ENCODE data around the gene PDE4D.

PDE4D gene

DNA sequence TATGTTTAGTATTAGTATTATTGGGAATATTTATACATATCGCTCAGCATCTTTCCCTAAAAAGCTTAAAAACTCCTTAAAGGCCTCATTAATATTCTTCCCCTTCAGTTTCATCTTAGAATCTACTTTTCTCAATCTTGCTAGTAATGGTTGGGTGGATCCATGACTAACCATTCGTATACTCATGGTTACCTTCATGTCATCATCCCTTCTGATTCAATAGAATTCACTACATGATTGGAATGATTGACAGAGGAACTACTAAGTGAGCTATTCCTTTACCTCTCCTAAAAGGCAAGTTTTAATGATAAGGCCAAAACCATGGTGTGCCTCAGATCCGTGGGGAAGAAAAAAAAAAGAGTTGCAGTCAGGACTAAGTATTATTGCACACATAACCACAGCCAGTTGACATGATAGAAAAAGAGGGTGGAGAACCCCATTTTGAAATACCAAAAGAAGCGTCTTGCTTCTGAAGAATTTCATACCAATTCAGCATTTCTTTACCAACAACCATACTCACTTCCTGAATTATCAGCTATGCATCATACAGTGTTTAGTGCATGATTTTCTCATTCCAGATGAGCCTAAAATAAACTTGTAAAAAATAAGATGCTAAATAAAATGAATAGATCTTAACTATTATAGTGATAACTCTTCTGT lies 624.6 kb downstream of the PDE4D start:
- no peak for DNase-seq

DNA sequence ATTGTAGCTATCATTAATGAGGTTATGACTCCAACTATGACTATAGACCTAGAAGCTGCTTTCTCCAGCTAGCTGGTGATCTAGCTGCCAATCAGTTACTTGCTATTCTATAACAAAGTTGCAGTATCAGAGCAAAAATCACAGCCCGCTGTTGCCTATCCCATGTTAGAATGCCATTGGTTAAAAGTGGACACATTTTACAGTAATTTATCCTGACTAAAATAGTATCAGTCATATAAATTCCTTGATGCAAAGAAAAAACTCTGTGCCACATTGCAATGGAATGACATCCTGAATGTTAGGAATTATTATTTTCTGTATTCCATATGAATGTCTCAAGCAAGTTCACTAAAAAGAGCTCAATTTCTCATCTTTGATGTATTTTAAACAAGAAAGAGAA lies 626.5 kb downstream of the PDE4D start:
- no peak for DNase-seq

GRCh38 chr5:59266410-59266809 lies 627.1 kb downstream of the PDE4D start:
- no peak for DNase-seq

DNA sequence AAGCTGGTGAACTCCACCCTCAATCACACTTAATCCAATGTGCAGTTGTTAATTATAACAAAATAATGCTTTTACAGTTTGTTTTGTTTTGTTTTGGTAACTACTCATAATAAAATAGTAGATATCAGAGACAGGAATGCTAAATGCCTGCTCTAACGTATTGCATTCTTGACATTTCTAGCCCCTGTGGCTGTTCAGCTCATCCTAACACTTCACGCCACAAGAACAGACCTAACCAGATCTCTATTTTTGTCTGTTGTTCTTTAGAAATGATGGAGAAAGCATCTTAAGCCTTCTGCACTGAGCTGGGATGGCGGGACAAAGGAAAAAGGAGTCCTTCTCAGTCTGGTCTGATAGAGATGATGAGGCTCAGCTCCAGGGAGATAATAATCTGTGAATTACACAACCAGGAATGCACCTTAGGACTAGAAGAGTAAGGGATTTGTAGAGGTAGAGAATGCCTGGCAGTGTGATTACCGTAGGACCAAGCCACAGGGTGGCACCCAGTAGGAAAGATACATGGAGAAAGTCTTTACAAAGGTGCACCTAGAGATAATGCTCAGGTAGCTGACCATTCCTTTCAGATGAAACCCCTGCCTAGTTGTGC lies 628.8 kb downstream of the PDE4D start:
- no peak for DNase-seq

- no peak for DNase-seq
Measured at GRCh38 chr5:59264013-59264412, 629.5 kb downstream of the PDE4D start.

DNA sequence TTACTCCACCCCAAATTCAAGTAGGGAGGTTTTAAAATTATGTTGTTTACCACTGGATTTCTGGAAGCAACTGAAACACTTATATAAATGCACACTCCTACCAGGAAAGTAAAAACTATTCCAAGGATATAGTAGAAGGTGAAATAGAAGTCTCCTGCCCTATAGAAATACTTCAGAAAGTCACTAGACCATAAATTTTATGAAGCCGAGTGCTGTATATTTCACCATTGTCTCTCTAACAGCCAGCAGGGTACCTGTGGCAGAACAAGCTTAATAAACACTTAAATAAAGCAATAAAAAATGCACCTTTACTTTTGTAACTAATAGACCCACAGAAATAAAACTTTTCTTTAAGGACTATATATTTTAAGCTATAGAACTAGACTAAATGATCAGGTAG lies 631.6 kb downstream of the PDE4D start:
- DNase-seq, result no peak

DNA sequence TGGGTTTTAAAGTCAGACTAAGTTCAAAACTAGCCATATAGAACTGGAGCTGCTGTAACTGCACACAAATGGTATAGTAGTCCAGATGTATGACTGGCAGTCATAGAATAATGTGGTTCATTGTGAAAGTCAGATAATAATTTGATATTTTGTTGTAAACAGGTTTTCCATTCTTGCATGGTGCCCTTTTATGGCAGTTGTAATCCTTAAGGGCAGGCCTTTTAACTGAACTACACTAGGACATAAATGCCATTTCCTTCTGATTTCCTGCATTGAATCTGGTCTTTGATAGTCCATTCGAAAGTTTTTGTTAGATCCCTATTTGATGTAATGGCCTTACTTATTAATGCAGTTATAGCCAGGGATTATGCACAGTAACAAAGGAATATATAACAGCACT lies 632.6 kb downstream of the PDE4D start:
- DNase-seq, result no peak

DNA sequence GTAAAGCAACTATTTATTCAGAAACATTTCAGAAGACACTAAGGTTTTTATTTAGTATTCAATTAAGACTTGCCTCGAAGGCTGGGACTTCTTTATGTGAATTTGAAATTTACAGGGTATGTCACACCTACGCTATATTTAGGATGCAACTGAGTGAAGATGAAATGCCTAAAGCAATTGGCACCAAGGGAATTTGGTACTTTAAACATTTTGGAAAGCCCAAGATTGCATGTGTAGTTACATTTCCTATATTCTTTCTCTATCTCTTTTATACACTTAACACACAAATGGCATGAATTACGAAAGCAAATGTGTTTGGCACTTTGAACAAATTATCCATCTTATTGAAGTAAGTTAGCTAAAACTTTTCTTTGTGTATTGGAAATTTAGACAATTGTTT lies 633.3 kb downstream of the PDE4D start:
- DNase-seq, result no peak

- no peak for DNase-seq
Measured at GRCh38 chr5:59259237-59259636, 634.3 kb downstream of the PDE4D start.

GRCh38 chr5:59257488-59258400 lies 635.8 kb downstream of the PDE4D start:
- DNase-seq, result no peak

GRCh38 chr5:59256331-59256730 lies 637.2 kb downstream of the PDE4D start:
- no peak for DNase-seq

- DNase-seq, result no peak
Measured at GRCh38 chr5:59254055-59254687, 639.4 kb downstream of the PDE4D start.

- no peak for DNase-seq
Measured at GRCh38 chr5:59253625-59254024, 639.9 kb downstream of the PDE4D start.

GRCh38 chr5:59251627-59252026 lies 641.9 kb downstream of the PDE4D start:
- no peak for DNase-seq

DNA sequence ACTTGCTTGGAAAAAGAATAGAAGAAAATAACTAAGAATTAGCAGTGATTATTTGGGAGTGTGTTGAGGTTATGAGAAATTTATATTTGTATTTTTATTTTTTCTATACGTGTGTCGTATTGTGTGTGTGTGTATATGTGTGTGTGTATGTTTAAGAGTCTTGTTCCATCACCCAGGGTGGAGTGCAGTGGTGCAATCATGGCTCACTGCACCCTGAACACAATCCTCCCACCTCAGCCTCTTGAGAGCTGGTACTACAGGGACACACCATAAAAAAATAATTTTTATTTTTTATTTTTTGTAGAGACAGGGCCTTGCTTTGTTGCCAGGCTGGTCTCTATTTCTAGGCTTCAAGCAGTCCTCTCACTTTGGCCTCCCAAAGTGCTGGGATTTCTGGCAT lies 643.8 kb downstream of the PDE4D start:
- DNase-seq, result no peak

- no peak for DNase-seq
Measured at GRCh38 chr5:59249160-59249559, 644.4 kb downstream of the PDE4D start.

- no peak for DNase-seq
Measured at GRCh38 chr5:59246882-59247281, 646.6 kb downstream of the PDE4D start.

DNA sequence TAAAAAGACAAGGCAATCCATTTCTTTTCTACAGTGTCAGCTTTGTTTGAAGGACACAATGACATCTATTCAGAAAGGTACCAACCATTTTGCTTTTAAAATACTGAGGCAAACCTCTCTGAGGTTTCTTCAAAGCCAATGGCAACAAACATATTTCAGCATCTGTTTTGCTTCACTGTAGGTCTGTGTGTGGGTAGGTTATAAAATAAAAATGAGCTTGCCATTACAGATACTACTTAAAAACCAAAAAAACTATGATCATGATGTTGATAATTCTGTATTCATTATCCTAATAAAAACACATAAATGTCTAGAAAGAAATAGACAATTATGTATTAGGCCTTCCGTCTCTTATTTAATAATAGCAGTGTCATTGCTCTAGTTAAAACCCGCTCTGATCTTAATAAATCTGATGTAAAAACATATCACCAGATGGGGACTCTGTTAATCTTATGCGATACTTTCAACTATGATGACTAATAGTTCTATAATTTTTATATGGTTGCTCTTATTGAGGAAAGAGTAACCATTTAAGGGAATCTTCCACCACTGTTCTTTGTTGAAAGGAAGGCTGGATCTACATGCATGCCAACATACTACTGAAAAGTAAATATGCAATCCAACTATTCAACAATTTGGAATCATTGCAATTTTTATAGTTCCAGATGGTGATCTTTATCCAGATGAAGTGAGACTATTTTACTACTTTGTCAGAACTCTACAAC lies 647.2 kb downstream of the PDE4D start:
- DNase-seq, result no peak

GRCh38 chr5:59245198-59245597 lies 648.3 kb downstream of the PDE4D start:
- no peak for DNase-seq

DNA sequence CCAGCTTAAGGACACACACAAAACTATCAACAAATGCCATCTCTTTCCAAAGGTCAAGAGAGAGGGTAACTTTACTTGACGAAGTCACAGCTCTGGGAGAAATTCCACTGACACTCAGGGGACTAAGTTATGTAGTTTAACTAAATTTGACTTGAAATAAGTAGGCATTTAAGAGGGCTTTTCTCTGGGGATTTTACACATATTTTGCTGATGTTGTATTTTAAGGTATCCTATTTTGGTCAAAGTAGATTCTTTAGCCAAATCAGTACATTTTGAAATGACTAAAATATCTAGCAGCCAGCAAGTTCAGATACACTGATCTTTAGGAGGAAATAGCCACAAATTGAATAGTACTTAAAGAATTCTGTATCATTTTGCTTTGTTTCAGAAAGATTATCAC lies 652.0 kb downstream of the PDE4D start:
- DNase-seq, result no peak

DNA sequence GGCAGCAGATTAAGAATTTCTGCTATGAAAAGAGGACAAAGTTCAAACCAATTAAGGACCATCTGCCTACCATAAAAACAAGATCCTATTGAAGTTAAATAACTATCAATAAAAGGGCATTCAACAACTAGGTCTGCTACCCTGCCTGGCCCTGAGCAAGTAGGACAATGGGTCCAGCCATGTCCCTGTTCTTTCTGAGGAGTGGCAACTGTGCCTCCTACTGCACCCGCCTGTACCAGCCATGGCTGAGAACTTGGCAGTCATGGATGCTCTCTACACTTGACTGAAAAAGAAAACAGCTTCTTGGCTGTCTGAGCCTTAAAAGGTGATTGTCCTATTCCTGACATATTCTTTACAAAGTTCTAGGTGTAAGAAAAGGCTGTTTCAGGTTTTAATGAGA lies 652.4 kb downstream of the PDE4D start:
- DNase-seq, result no peak

DNA sequence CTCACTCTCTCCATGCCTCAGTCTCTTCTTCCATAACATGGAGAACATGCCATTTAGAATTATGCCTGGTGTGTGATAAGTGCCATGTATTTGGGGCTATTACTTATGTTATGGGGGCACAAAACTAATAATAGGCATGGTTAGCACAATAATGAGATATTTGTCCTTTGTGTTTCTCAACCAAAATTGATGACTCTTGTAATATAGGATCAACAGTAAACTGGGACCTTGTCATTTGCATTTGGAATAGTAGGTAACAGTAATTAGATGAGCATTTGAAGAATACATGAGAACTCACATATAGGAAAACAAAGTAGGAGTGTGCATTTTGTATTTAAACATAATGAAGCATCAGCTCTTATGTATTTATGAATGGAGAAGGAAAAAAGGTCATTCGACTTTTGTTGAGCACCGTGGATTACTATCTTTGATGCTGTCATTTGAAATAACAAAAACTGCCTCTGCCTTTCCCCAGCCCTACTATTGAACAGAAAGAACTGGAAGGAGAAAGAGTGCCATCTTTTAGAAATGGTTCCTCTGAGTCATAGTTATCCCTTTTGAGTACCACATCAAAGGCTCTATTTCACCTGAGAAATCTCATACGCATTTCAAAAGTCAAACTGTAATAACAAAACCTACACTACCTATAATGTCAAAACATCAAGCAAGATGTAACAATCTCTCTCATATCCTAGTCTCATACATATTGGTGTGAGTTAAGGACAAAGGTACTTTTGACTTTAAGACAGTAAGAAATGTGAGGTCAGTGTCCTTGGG lies 655.2 kb downstream of the PDE4D start:
- DNase-seq, result no peak

All from NCI-H1092 (cell line).